ENCODE data around the gene EPB41L4B.

Gene EPB41L4B

DNA sequence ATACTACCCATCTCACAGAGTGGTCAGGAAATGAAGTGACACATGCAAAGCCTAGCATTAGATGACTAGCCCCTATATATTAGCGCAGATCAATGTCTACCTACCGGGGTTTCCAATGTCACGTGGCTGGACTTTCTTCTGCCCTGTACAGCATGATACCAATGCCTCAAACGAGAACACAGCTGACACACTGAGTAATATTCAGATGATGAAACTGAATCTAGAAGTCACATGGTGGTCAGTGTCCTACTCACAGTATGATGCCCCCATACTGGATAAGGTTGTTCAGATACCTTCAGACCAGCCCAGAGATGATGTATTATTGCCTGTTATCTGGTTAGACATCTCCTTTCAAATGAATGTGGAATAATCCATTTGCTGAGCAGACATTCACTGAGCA, 82.7 kb downstream of the EPB41L4B start:
- Histone ChIP-seq H3K27ac (ENCODE audit: extremely low read depth, low read depth, low read length) (no peak overlapping the region), H3K4me1 (ENCODE audit: control insufficient read depth, insufficient read depth, low read length) (no peaks in the 10 kb centered on the region), H3K9me3 (ENCODE audit: control insufficient read depth, insufficient read depth, low read depth, low read length) (no peaks in the 10 kb centered on the region), H3K36me3 (ENCODE audit: control insufficient read depth in 2 of 2, insufficient read depth in 1 of 2, low read length in 2 of 2) (peaks cover 0 to 8% of the 10 kb centered on the region in 2 experiments; a peak in 1 of 3 replicates), H3K4me3 (ENCODE audit: low read depth, low read length) (no peak overlapping the region)
- POLR2A ChIA-PET, result no interaction called here
- CTCF ChIA-PET, result interaction anchor here (0.7 kb wide), 1 partner anchor 387 kb away, joined by 4 read pairs; no protein-coding TSS in a partner anchor
- TF ChIP-seq ZBTB17 (tag by site-specific recombination; IDR thresholded peaks at IDR 0.05), result no peak
- TF ChIP-seq ZNF664 (tag by site-specific recombination; IDR thresholded peaks at IDR 0.05), result no peak
- TF ChIP-seq ZNF555 (tag by site-specific recombination; conservative IDR thresholded peaks at IDR 0.05), result no peak
- TF ChIP-seq ZNF558 (tag by site-specific recombination; IDR thresholded peaks at IDR 0.05), result no peak
- TF ChIP-seq, protein P1, sequence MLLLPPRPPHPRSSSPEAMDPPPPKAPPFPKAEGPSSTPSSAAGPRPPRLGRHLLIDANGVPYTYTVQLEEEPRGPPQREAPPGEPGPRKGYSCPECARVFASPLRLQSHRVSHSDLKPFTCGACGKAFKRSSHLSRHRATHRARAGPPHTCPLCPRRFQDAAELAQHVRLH (tag by site-specific recombination; IDR thresholded peaks at IDR 0.05), result no peak
- no peak for TF ChIP-seq PBX3 (CRISPR knock-in tag; IDR thresholded peaks at IDR 0.05)
- TF ChIP-seq BCL11B (tag by site-specific recombination; IDR thresholded peaks at IDR 0.05; ENCODE audit: low read depth), result no peak
- no peak for TF ChIP-seq ZNF514 (tag by site-specific recombination; IDR thresholded peaks at IDR 0.05)
- TF ChIP-seq IKZF3 (tag by site-specific recombination; IDR thresholded peaks at IDR 0.05), result no peak
- TF ChIP-seq ZNF677 (tag by site-specific recombination; IDR thresholded peaks at IDR 0.05), result no peak
- TF ChIP-seq ZBTB49 (tag by site-specific recombination; IDR thresholded peaks at IDR 0.05; ENCODE audit: low read depth), result no peak
- TF ChIP-seq TRIM28 (IDR thresholded peaks at IDR 0.05; ENCODE audit: borderline replicate concordance, low read length), result no peak
- no peak for TF ChIP-seq ZNF544 (tag by site-specific recombination; IDR thresholded peaks at IDR 0.05)

DNA sequence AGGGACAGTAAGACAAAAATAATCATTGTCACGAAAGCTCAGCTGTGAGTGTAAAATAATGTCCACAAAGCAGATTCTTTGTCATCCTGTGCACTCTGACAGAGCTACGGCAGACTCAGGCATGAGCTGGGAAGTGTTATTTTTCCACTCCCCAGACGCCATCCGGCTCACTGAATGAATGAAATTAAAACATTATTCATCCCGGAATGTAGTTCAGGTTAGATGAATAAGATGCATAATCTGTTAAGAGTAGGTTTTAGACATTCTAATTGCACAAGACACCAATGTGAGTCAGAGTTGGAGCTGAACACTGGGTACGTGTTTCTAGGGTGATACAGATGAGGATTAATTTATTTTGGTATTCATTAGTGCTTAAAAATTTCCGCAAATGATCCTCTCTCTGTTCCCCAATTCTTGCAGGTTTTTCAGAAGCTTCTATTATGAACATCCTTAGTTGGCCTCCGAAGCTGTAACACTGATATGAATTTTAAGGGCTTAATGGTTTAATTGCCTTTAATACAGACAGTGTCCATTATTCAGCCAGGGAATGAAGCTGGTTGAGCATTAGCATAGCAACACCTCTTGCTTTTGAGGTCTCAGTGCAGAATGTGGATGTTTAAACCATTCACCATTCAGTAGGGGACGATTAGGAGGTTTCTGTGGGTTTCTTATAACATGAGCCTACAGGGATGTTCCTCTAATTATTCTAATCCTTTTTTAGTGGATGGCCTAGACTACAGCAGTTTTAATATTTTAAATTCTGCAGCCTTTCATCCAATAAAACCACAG, 88.2 kb downstream of the EPB41L4B start:
- no peak for TF ChIP-seq ZNF571 (tag by site-specific recombination; IDR thresholded peaks at IDR 0.05)
- TF ChIP-seq ZFP3 (tag by site-specific recombination; IDR thresholded peaks at IDR 0.05; ENCODE audit: low read depth), result no peak
- no peak for TF ChIP-seq SP7 (tag by site-specific recombination; IDR thresholded peaks at IDR 0.05)
- TF ChIP-seq ZNF449 (tag by site-specific recombination; IDR thresholded peaks at IDR 0.05), result no peak
- no peak for TF ChIP-seq KLF7 (tag by site-specific recombination; IDR thresholded peaks at IDR 0.05; ENCODE audit: borderline replicate concordance)
- no peak for TF ChIP-seq GLIS1 (tag by site-specific recombination; IDR thresholded peaks at IDR 0.05)
- no peak for TF ChIP-seq ZNF529 (tag by site-specific recombination; IDR thresholded peaks at IDR 0.05; ENCODE audit: insufficient replicate concordance)
- TF ChIP-seq ZNF121 (tag by site-specific recombination; IDR thresholded peaks at IDR 0.05), result no peak
- no peak for TF ChIP-seq PATZ1 (tag by site-specific recombination; IDR thresholded peaks at IDR 0.05)
- no peak for TF ChIP-seq ZNF544 (tag by site-specific recombination; IDR thresholded peaks at IDR 0.05)
- TF ChIP-seq ZNF221 (tag by site-specific recombination; IDR thresholded peaks at IDR 0.05; ENCODE audit: borderline replicate concordance), result no peak
- ChIA-PET CTCF (interaction anchor here (0.6 kb wide), 1 partner anchor 37 kb away, joined by 3 read pairs; no protein-coding TSS in a partner anchor), POLR2A (no interaction called here)
- H3K27ac ChIP-seq (ENCODE audit: extremely low read depth, low read depth, low read length), result no peak overlapping the region
- H3K36me3 ChIP-seq (ENCODE audit: control insufficient read depth in 2 of 2, insufficient read depth in 1 of 2, low read length in 2 of 2), result peaks cover 0 to under 1% of the 10 kb centered on the region in 2 experiments; a peak in 1 of 3 replicates
- H3K4me3 ChIP-seq (ENCODE audit: low read depth, low read length), result no peak overlapping the region
- H3K4me1 ChIP-seq (ENCODE audit: control insufficient read depth, insufficient read depth, low read length), result no peaks in the 10 kb centered on the region
- H3K9me3 ChIP-seq (ENCODE audit: control insufficient read depth, insufficient read depth, low read depth, low read length), result no peaks in the 10 kb centered on the region

All from HEK293 (cell line).